CD4-positive, alpha-beta T cell treated with Interleukin-4 for 4 hours (primary cell): ENCODE results near the gene DIS3L2.
"Not testable (repeated sequence)": the region's sequence is repeated elsewhere in the genome, so short reads cannot be mapped to it uniquely, and the experiment has no call there.

Experiments
- DNase-seq: peaks from one replicate; pipeline ENCODE4 v3.0.0-alpha.2; 2020

The DIS3L2 gene

DNA sequence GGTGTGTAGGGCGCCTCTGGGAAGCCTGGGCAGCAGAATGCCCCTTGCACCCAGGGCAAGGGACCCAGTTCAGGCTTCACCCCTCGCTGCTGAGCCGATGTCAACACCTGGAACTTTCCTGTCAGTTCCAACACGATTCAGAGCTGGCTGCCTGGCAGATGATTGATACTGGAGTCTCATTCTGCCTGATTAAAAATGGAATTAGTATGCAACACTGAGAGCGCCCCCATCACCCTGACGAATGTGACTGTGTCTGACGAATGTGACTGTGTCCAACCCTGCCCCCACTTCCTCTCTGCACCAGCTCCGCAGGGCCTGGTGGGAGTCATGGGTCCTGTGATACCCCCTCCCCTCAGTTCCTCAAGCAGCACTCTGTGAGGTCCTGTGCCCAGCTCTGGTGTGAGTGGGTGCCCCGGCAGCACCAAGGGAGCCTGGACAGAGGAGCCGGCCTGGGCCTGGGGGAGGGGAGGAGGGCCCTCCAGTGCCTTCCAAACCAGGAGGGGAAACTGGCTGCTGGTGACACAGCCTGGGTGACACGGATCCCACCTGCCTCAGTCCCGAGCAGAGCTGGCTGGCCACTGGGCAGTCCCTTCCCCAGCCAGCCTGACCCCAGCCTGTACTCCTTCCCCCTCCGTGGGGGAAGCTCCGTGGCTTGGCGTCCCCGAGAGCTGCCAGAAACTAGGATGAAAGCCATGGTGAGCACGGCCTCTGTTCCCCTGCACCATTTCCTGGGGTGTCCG lies 375.6 kb downstream of the DIS3L2 start:
- no peak for DNase-seq

DNA sequence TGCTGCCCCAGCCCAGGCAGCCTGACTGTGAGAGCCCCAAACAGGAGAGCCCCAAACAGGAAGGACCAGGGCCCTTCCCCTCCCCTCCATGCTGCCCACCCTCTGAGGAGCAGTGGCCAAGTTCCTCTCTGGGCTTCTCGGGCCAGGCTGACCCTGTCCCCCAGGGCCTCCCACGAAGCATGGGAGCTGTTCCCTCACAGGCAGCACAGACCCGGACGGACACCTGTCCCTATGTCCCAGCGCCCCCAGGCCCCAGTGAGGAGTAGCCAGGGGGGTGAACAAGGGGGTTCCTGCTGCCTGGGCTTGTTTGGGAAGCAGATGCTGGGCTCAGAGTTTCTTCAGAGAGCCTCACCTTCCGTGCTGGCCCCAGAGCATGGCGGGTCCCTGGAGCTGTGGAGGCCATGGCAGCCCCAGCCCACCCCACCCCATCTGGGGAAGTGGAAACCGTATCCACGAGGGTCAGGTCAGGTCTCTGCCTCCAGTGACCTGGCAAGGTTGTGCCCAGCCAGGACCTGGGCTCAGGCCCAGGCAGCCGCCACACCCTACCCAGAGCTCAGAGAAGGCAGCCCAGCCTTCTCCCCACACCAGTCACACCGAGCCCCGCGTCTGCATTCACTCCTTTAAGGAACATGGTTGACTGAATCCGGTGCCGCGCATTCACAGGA lies 376.7 kb downstream of the DIS3L2 start:
- not testable (repeated sequence) for DNase-seq

DNA sequence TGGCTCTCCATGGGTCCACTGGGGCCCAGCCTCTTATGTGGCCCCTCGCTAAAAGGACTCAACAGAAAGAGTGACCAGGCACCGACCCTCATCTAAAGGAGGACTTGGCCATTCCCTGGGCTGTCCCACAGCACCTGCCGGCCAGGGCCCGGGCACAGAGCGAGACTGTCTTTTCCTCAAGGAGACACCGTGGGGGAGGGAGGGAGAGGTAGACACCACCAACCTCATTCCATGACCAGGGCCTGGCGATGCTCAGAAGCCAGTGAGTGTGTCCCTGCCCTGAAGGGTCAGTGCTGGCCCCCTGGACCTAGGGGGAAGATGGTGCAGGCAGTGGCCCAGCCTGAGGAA lies 377.2 kb downstream of the DIS3L2 start:
- no peak for DNase-seq

DNA sequence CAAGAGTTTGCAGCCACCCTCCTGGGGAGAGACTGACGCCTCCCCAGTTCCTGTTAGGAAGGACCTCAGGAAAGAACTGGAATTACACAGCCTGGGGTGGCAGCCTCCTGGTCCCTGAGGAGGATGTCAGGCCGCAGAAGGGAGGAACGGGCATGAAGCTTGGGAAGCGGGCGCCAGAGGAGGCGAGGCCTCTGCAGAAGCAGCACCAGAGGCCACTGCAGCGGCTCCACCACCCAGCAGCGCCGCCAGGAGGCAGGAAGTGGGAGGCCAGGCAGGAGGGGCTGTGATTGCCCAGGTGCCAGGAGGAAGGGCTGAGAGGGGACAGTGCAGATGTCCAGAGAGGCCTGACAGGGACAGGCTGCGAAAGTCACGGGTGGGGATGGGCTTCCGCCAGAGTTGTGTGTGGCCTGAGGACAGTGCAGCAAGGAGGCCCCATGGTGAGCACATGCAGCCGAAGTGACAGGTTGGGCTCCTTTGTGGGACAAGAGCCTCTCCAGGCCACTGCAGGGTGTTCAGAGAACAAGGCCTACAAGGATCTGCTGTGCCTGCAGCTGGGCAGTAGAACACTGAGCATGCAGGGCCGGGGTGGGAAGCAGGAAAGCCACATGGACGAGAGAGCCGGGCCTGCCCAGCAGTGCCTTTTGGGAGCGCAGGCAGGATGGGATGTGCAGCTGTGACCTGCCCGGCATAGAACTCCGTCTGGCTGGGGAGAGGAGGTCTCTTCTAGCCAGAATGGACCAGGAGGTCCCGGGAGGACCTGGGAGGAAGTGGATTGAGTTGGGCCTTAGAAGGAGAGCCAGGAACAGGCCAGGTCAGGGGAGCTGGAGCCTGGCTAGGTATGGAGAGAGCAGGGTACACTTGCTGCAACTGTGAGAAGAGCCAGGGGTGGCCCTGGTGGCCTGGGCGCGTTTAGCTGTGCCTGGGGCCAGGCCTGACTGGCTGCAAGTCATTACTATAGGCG lies 377.9 kb downstream of the DIS3L2 start:
- no peak for DNase-seq

DNA sequence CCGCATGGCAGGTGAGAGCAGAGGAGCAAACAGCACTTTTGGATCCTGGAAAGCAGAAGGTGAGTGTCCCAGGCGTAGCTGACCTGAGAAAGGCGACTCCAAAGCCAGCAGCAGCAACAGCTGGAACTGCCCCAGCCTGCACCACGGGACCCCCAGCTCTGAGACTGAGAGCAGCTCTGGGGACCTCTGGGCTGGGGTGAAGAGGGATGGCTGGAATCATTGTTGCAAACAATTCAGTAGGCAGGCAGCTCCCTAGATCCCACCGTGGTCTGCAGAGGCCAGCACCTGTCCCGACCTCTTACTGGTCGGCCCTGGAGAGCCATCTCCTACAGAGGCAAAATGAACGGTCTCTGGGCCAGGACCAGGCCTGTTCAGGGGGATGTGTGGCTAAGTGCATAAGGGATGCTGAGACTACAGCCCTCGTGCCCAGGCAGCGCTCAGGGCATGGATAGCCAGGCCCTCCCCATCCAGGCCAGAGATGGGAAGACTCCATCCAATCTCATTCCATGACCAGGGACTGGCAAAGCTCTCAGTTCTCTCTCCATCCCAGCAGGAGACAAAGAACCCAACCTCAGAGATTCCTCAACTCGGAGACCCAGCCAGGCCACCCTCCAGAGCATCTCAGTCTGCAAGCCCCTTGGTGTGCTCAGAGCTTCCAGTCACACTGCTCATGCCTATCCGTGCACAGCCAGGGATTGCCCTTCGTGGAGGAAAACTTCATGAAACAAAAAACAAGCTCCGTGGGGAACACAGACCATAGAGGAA lies 378.8 kb downstream of the DIS3L2 start:
- DNase-seq = no peak

DNA sequence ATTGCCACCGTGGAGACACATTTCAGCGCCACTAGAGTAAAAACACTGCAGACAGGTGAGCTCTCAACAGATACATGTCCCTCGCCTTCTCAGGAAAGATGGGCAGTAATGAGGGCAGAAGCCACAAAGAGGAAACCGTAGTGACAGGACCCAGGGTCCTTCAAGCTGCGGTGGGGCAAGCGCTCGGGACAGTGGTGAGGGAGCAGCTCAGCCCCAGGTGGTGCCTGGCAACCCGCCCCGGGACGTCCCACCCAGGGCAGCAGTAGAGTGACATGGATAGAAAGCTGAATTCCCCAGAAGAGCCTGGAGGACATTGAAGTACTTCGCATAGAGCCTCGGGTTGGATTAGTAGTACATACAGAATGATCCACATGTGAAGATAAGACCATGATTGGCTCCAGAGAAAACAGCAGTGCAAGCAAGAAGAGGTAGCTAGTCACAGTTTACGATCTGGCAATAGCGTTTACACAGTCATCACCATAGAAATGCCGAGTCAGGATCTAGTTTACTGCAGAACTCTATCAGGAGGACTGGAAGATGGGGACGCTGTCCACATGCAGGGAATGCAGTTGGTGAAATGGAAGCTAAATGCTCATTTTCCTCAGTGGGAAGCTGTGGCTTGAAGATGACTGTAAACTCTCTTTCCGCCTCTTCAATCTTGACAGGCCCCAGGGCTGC lies 379.7 kb downstream of the DIS3L2 start:
- DNase-seq = no peak

DNA sequence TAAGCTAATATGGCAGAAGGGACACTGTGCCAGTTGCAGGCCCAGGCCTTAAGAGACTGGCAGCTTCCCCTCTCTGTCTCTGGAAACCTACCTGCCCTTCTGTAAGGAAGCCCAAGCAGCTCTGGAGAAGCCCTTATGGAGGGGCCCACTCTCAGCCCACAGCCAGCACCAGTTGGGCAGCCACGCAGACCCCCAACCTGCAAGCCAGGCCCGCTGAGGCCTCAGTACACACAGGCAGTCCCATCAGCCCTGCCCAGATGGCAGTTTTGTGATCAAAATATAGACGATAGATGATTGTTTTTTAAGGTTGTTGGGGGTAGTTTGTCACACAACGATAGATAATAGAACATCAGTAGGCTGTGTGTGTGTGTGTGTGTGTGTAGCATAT lies 380.2 kb downstream of the DIS3L2 start:
- no peak for DNase-seq

DNA sequence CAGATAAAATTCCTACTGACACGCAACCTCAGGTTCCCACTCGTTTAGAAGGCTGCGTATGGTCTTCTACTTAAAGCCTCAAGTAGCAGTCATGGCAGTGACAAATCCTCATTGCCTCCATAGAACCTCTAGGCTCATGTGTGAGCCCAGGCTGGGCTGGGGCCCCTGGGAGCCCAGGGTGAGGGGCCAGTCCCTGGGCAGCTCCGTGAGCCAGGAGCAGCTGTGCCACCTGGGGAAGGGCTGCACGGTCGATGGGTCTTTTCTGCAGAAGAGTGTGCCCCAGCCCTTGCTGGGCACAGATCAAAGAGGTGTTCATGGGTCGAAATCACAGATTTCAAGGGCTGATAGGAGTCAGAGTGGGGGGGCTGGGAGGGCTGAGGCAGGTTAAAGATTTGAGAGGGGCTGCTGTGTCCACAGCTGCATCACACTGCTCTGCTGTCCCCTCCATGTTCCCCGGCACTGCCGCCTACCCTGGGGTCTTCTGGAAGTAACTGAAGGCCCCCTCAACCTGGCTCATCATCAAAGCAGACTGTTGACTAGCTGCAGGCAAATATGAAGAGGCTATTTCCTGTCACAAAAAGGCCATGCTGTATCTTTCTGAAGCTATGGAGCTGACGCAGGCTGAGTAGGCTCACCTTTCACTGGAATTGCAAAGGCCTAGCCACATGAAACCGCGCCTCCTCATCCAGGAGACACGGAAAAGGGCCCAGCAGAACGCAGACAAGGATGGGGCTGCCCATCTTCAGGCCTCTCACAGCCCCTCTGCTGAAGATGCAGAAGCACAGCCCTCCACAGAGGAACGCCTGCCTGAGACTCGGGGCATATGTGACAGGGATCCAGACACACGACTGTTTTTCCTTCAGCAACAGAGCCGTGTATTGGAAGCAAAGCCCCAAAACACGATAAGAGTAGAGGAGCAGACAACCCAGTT lies 381.4 kb downstream of the DIS3L2 start:
- no peak for DNase-seq

DNA sequence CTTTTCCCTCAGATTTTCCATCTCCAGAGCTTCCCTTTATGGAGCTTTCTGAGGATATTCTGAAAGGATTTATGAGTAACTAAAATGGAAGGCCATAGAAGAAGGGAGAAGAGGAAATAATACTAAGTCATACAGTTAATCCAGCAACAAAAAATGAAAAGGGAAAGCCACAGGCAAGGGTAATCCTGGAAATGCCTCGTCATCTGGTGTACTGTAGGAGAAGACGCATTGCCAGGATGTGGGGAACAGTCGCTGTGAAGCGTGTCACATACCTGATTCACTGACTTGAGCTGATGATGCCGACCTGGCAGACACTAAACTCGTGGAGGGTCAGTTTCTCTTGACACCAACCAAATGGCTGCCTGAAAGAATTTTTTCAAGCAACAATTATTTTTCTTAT lies 382.3 kb downstream of the DIS3L2 start:
- no peak for DNase-seq

DNA sequence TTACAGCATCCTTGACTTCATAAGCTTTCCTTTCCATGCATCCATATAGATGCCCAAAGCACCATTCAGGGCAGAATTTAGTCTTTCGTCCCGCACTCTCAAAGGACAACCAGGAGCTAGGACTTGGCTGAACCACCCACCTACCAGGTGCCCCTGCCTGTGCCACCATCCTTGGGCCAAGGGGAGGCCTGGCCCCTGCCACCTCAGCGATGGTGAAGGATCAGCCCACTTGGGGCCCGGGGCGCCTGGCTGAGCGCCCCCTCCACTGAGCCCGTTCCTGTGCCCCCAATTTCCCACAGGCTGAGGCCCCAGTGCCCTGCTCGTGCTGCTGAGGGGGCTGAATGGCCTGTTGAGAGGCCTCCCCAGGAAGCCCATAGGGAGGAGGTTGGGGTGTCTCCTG lies 383.7 kb downstream of the DIS3L2 start:
- no peak for DNase-seq

DNA sequence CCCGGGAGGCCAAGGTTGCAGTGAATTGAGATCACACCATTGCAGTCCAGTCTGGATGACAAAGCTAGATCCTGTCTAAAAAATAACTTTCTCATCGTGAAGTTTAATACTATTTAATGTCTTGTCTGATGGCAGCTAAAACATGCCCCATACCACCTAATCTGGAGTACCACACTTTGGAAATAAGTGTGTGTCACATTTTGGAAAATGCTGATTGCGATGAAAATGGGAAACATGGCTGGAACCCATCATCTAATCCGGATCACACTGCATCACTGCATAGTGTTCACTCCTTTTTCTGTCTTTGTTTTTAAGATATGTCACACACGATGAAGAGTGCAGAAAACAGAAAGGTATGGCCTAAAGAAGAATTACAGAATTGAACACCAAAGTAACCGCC lies 385.9 kb downstream of the DIS3L2 start:
- DNase-seq = no peak

DNA sequence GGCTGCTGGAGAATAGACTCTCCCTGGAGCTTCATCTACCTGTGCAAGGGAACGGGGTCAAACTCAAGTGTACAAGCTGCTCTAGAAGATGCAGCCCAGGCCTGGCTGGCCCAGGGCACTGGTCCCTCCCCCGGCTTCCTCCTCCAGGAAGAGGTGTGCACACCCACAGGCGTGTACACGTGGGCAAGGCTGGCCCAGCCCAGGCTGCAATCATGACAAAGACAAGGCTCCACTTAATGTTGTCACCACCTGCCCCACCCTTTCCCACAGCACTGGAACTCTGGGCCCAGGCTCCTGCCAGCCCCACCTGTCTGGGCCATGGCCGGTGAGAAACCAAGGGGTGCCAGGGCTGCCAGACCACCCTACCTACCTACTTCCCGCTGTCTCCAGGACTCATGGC lies 387.4 kb downstream of the DIS3L2 start:
- no peak for DNase-seq

DNA sequence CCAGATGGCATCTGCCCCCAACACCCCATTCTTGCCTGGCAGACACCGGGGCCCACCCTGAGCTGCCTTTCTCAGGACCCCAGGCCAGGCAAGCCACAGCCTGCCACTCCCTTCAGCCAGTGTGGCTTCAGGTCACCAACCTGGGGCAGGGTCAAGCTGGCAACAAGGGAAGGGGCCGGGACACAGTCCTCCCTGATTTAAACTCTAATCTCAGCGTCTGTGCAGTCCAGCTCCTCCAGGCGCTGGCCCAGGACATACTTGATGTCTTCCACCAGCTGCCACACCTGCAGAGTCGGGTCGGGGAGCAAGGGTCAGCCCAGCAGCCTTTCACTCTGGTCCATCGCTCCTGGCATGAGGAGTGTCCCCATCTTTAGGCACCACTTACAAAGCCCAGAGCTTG lies 388.0 kb downstream of the DIS3L2 start:
- no peak for DNase-seq

DNA sequence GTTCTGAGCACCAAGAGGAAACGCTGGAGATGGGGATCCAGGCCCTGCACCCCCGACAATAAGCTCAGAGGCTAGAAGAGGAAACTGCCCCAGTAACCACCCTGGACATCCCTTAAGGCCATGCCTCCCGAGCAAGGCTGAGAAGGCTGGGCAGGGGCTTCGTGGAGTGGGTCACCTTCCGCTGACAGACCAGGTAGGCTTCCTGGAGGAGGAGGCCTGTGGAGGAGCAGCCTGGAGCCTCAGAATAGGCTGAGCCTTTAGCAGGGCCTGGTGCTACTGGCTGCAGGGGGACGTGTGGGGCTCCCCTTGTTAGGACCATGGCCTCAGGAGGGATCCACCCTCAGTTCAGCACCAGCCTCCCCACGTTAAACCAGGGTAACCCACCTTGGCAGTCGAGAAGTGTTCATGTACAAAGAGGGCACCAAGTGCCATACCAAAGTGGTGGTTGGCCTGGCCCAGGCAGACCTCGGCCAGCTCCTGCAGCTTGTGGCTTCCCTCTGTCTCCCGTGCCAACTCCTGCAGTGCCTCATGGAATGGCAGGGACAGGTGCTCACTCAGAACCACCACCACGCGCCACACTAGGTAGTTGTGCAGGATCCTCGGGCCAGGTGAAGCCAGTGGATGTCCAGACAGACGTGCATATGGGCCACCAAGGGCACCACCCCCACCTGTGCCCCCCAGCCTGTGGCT lies 388.6 kb downstream of the DIS3L2 start:
- no peak for DNase-seq

DNA sequence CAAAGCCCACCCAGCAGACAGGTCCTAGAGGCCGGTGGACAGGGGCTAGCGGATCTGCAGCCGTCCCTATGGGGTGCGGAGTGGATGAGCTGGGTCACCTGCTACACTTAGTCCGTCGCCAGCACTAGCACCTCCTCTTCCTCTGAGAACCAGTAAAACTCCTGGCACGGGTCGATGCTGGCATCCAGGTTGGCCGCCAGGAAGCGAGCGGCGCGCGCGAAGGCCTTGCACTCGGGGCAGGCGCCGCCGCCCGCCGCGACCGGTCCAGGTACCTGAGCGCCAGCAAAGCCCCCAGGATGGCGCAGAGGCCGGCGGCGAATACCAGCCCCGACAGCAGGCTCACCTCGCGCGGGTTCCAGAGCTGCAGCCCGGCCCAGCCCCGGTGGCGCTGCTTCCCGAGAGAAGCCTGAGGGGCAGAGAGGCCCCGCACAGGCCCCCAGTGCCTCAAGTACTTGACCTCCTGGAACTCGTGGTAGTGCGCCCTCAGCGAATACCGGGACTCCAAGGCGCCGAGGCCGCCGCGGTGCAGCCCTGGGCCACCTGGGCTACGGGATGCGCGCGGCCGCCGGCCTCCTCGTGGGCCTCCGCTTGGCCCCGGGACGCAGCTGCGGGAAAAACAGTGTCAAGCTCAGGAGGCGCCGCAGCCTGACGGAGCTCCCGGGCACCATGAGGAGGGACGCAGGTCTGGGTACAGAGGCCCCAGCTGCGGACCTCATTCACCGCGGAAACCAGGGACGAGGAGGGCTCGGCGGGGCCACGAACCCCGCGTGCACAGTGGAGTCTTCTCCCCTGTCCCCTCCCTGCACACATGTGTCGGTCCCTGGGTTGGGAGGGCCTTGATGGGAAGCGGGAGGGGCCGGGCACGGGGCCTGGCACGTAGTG lies 389.5 kb downstream of the DIS3L2 start:
- no peak for DNase-seq

DNA sequence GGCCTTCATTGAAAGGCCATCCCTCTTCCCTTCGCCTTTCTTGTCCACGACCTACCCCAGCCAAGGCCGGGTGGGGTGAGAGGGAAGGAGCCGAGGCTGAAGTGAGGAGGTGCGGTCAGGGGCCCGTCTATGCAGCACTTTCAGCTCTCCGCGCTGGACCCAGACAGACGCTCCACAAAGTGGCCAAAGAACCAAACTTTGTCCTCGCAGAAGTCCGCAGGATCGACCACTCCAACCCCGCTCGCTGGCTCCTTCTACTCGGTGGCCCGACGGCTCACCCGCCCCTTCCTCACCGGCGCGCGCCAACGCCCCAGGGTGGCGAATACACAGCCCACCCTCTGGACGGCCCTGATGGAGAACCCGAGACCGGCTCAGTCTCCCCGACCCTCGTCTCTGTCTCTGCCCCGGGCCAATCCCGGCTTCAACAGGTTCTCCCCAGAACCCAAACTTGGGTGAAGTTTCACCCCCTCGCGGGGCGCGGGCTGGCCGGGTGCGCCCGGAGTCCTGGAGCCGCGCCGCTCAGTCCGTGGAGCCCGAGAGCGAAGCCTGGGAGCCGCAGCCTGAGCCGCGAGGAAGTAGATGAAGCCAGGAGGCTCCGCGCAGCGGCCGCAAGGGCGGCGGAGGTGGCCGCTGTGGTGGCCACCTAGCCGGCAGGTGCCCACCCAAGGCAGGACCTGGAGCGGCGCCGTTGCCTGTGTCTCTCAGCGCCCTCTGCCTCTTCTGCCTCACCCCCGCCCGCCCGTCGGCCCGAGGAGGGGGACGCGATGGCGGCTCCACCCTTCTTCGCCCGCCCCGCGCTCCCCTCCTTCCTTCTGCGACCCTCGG lies 390.4 kb downstream of the DIS3L2 start:
- no peak for DNase-seq

DNA sequence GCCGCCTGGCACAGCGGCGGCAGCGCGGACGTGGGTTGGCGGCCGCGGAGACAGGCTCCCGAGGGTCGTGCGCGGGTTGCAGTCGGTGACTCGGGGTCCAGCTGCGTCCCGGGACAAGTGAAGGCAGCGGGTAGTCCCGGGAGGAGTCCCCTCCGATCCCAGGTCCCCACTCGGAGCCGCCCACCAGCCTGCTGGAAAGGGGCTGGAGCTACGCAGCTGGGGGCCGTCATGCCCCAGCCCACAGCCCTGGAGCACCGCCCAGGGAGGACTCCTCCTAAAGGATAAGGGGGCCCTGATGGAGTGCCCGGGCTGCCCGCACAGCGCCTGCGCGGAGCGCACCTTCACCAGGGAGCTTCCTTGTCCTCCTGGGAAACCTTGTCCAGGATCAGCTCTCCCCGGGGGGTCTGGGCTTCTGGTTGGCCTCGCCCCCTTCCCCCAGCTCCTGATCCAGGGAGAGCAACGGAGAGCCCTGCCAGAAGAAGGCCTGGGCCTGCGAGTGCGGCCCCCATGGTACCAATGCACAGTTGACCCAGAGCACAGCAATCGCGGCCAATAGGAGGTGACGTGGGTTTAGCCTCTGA lies 391.1 kb downstream of the DIS3L2 start:
- DNase-seq = no peak

DNA sequence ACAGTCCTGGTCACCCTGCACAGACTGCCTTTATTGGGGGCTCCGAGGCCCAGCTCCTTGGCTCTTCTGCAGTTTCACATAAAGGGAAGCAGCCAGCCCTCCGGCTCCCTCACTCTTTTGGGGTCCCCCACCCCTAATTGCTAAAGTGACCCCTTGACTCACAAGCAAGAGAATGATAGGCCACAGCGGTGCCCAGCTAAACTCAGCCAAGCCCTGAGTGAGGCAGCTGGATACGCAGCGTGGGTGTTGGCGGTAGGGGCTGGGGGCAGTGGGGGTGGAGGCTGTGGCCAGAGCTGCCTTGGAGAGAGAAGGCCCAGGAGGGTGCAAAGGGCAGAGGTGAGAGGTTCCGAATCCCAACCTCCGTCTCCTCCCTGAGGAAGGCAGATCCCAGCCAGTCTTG lies 391.6 kb downstream of the DIS3L2 start:
- DNase-seq = no peak
